HepG2 (cell line): ENCODE measurements around the gene SDC3. TPM values are rescaled to one million over a fixed set of nuclear protein-coding genes. Genes with fewer than 3 reads are reported as not detected.

Experiments
- ATAC-seq: fragments of 200-7000 bp; cut with Tn5 transposase; 3 replicates; pipeline ENCODE4 v1.9.1; 2020; ENCODE audit warnings: mild to moderate bottlenecking, moderate library complexity
- BruUV-seq: library from RNA; stranded (reverse); fragments of 400-500 nt; replicated peaks from 2 replicates; lab custom pipeline; 2021; lab: Mats Ljungman, UMichigan
- CTCF ChIA-PET: fragments of 300-600 bp; formaldehyde crosslinking; extraction: SDS; loops from one replicate; lab custom pipeline; 2021; ENCODE audit warnings: low total read pairs, inconsistent platforms, low intra/inter-chr PET ratio; lab: Yijun Ruan, JAX
- POLR2A ChIA-PET: fragments of 350-600 bp; sonication (Branson Sonifier 250); formaldehyde crosslinking; loops from one replicate; lab custom pipeline; 2020; ENCODE audit warnings: antibody characterized with exemption, inconsistent platforms; lab: Yijun Ruan, JAX
- DNase-seq: peaks from one replicate; pipeline ENCODE4 v3.0.0-alpha.2; 2015; ENCODE audit warnings: low spot score
- FAIRE-seq: peaks from 3 replicates; lab custom pipeline; 2011; peaks lifted over from hg19 to GRCh38; lab: Jason Lieb, UNC
- H2AFZ ChIP-seq: one replicate; pipeline ENCODE4 v1.6.1; 2011; ENCODE audit warnings: low read length, inconsistent platforms
- H3K27ac ChIP-seq: fragments of 300-600 bp; 3 replicates; pipeline ENCODE4 v1.8.0; 2011; ENCODE audit warnings: mixed run types, mild to moderate bottlenecking, mixed read lengths, low read length, inconsistent platforms; ENCODE audit not compliant: insufficient read depth; ENCODE audit errors: extremely low read length
- H3K27me3 ChIP-seq, 2 experiments: fragments of 200-600 bp in 1 of 2; 2 replicates in 1 of 2; 3 replicates in 1 of 2; pipeline versions ENCODE4 v1.6.0 to v1.8.0; 2011; ENCODE audit warnings: low read length in 2 of 2, mild to moderate bottlenecking in 2 of 2, moderate library complexity in 2 of 2, inconsistent platforms in 1 of 2; ENCODE audit not compliant: insufficient read depth in 2 of 2, control insufficient read depth in 1 of 2
- H3K36me3 ChIP-seq, 2 experiments: fragments of 200-600 bp in 1 of 2; replicated peaks in 1 of 2; 2 replicates in 1 of 2; 3 replicates in 1 of 2; pipeline versions ENCODE4 v1.5.1 to v1.8.0; 2011; ENCODE audit warnings: low read length in 2 of 2, inconsistent platforms in 1 of 2; ENCODE audit not compliant: insufficient read depth in 2 of 2, control insufficient read depth in 1 of 2
- H3K4me1 ChIP-seq: 2 replicates; pipeline ENCODE4 v1.5.1; 2012; ENCODE audit warnings: low read length, inconsistent platforms; ENCODE audit not compliant: insufficient read depth
- H3K4me2 ChIP-seq: 2 replicates; pipeline ENCODE4 v1.6.0; 2011; ENCODE audit warnings: low read depth, low read length, inconsistent platforms
- H3K4me3 ChIP-seq, 3 experiments: fragments of 200-600 bp in 1 of 3; sonication (generic), shearing (Covaris generic) in 1 of 3; replicated peaks in 1 of 3; 2 replicates each; pipeline ENCODE4 v1.5.1; 2011 to 2016; ENCODE audit warnings: low read length in 3 of 3, inconsistent platforms in 2 of 3, low read depth in 2 of 3, mild to moderate bottlenecking in 2 of 3, control low read depth in 1 of 3, mixed read lengths in 1 of 3; ENCODE audit not compliant: insufficient read depth in 1 of 3
- H3K79me2 ChIP-seq: one replicate; pipeline ENCODE4 v1.6.1; 2011; ENCODE audit warnings: low read length, inconsistent platforms; ENCODE audit not compliant: insufficient read depth
- H3K9ac ChIP-seq: 2 replicates; pipeline ENCODE4 v1.6.0; 2011; ENCODE audit warnings: mild to moderate bottlenecking, low read depth, low read length, inconsistent platforms; ENCODE audit not compliant: insufficient read depth
- H3K9me3 ChIP-seq: 2 replicates; pipeline ENCODE4 v1.5.1; 2012; ENCODE audit warnings: mild to moderate bottlenecking, low read length
- H4K20me1 ChIP-seq: 2 replicates; pipeline ENCODE4 v1.6.0; 2011; ENCODE audit warnings: inconsistent platforms, mild to moderate bottlenecking, low read length, moderate library complexity; ENCODE audit not compliant: insufficient read depth
- GATA4 ChIP-seq: sonication (generic); IDR thresholded peaks from 2 replicates; pipeline ENCODE4 v1.6.1; 2016; ENCODE audit warnings: antibody characterized with exemption, low read depth, borderline replicate concordance
- HOXA9 ChIP-seq: sonication (generic); formaldehyde crosslinking; IDR thresholded peaks from 2 replicates; pipeline ENCODE4 v1.8.1; 2022; ENCODE audit warnings: missing genetic modification reagents, mild to moderate bottlenecking, moderate library complexity, borderline replicate concordance
- NFRKB ChIP-seq: fragments of 450-650 bp; IDR thresholded peaks from 2 replicates; pipeline ENCODE4 v1.6.1; 2017
- ONECUT2 ChIP-seq: sonication (generic); formaldehyde crosslinking; IDR thresholded peaks from 2 replicates; pipeline ENCODE4 v1.4.0; 2020; ENCODE audit warnings: missing genetic modification reagents
- TCF12 ChIP-seq, 2 experiments: fragments of 450-650 bp in 1 of 2; sonication (generic) in 1 of 2; formaldehyde crosslinking in 1 of 2; IDR thresholded peaks; 2 replicates each; pipeline versions ENCODE4 v1.6.1 to v1.8.0; 2017 to 2022; ENCODE audit warnings: antibody characterized with exemption in 1 of 2, mild to moderate bottlenecking in 1 of 2, missing genetic modification reagents in 1 of 2, moderate library complexity in 1 of 2
- XRCC5 ChIP-seq: fragments of 200-400 bp; formaldehyde crosslinking; optimal IDR thresholded peaks from 2 replicates; pipeline ENCODE3; 2017; ENCODE audit warnings: mild to moderate bottlenecking, low read length
- ZNF44 ChIP-seq: sonication (generic); formaldehyde crosslinking; IDR thresholded peaks from 2 replicates; pipeline ENCODE4 v1.5.1; 2020; ENCODE audit warnings: mild to moderate bottlenecking, missing genetic modification reagents
- ZNF577 ChIP-seq: sonication (generic); formaldehyde crosslinking; IDR thresholded peaks from 2 replicates; pipeline ENCODE4 v1.4.0; 2020; ENCODE audit warnings: mild to moderate bottlenecking, low read depth, missing genetic modification reagents, borderline replicate concordance
- ZNF83 ChIP-seq: sonication (generic); formaldehyde crosslinking; IDR thresholded peaks from 2 replicates; pipeline ENCODE4 v1.4.0; 2020; ENCODE audit warnings: missing genetic modification reagents, mild to moderate bottlenecking, borderline replicate concordance
- whole genome bisulfite sequencing: methylation state at CpG from one replicate; pipeline ENCODE4 v1.1.6; 2017; ENCODE audit warnings: low lambda C conversion rate; 5-methylcytosine and 5-hydroxymethylcytosine counted together
- in situ Hi-C: cut with HindIII; loops from 2 replicates; pipeline ENCODE4 v1.10.0; 2017; ENCODE audit warnings: low pct_unique_long_range_greater_than_20kb; ENCODE audit not compliant: extremely low pct_ligation_motif_present
- intact Hi-C: fragments of 100-400 bp; cut with micrococcal nuclease; formaldehyde crosslinking; loops from one replicate; pipeline ENCODE4 v1.10.0; 2022; ENCODE audit not compliant: unreplicated experiment
- polyA plus RNA-seq, 8 experiments: library from polyadenylated mRNA; depleted of rRNA in 3 of 8; stranded (reverse) in 7 of 8; unstranded in 1 of 8; fragments of >200 nt; fragmentation: Illumina TruSeq in 4 of 8; extraction: Trizol in 4 of 8; gene quantifications; 2 replicates each; pipeline versions ENCODE4 v1.2.1 to v1.2.3, GENCODE V29; 2011 to 2016; ENCODE audit warnings: low read depth in 4 of 8, missing spikeins in 1 of 8, mixed read lengths in 1 of 8; ENCODE audit not compliant: insufficient read depth in 1 of 8
- total RNA-seq, 5 experiments: library from RNA; depleted of rRNA; stranded (reverse); fragments of >200 nt; fragmentation: Illumina TruSeq; extraction: Trizol; gene quantifications; 2 replicates each; pipeline ENCODE4 v1.2.3, GENCODE V29; 2016; ENCODE audit warnings: low read depth in 1 of 5
- TF ChIP-seq, protein P1 (sequence below): sonication (generic); formaldehyde crosslinking; IDR thresholded peaks from 2 replicates; pipeline ENCODE4 v1.5.1; 2020; ENCODE audit warnings: mild to moderate bottlenecking, moderate library complexity, missing genetic modification reagents

Gene SDC3
- total and polyA plus RNA-seq, 2 of the 13 experiments (the other 11 are each of a cell fraction or from before 2014, with no cell fraction given): 0.49 to 0.84 TPM

- no peak for DNase-seq
- ChIA-PET CTCF (interaction anchor here (1.8 to 4.3 kb wide), 3 partner anchors 111 to 130 kb away, joined by 3 to 72 read pairs (median 16); no protein-coding TSS in a partner anchor), POLR2A (no interaction called here)
- Histone ChIP-seq H3K4me1 (peaks cover 26% of the 10 kb centered on the region), H2AFZ (no peak overlapping the region), H3K36me3 (no peaks in the 10 kb centered on the region), H3K9ac (no peak overlapping the region), H3K9me3 (no peaks in the 10 kb centered on the region), H3K4me2 (no peak overlapping the region), H3K27me3 (peaks cover 5 to 27% of the 10 kb centered on the region in 2 experiments), H3K79me2 (no peaks in the 10 kb centered on the region), H4K20me1 (no peaks in the 10 kb centered on the region), H3K27ac (no peak overlapping the region), H3K4me3 (no peak overlapping the region)
- no peak for ATAC-seq
- BruUV-seq: no TSS peak
- TF ChIP-seq HOXA9 (CRISPR knock-in tag) (no peak), ZNF44 (CRISPR knock-in tag) (no peak), ONECUT2 (CRISPR knock-in tag) (no peak), XRCC5 (no peak), ZNF577 (CRISPR knock-in tag) (no peak), GATA4 (no peak), NFRKB (no peak), TCF12 (IDR thresholded peaks at IDR 0.05) (no peak), TCF12 (CRISPR knock-in tag; IDR thresholded peaks at IDR 0.05) (no peak), ZNF83 (no peak)
- TF ChIP-seq, protein P1, sequence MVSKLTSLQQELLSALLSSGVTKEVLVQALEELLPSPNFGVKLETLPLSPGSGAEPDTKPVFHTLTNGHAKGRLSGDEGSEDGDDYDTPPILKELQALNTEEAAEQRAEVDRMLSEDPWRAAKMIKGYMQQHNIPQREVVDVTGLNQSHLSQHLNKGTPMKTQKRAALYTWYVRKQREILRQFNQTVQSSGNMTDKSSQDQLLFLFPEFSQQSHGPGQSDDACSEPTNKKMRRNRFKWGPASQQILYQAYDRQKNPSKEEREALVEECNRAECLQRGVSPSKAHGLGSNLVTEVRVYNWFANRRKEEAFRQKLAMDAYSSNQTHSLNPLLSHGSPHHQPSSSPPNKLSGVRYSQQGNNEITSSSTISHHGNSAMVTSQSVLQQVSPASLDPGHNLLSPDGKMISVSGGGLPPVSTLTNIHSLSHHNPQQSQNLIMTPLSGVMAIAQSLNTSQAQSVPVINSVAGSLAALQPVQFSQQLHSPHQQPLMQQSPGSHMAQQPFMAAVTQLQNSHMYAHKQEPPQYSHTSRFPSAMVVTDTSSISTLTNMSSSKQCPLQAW (CRISPR knock-in tag): no peak
- 10% methylated on average over 2 of the region's 6 CpGs for WGBS
- FAIRE-seq: no peak
- intact Hi-C loops: no loop called here
- in situ Hi-C loops: loop anchor here (5.0 kb wide), 2 partner anchors 110 to 195 kb away; no protein-coding TSS in a partner anchor
These were observed 3.7 kb upstream of the SDC3 start for GRCh38 chr1:30912224-30912623.
